ENCODE data around the gene GPR132. TPM values are rescaled to one million over a fixed set of nuclear protein-coding genes. Genes with fewer than 3 reads are reported as not detected.

Gene GPR132
- total RNA-seq, 1 experiment from 2014 or later, result not detected

- intact Hi-C loops (cut with micrococcal nuclease; ENCODE audit: unreplicated experiment), result loop anchor here (1.0 to 5.0 kb wide), 5 partner anchors 98 to 402 kb away; partner anchors contain the start of gene TEDC1
- no TSS peak for BruUV-seq (replicated peaks)
- peaks cover 62% of the 10 kb centered on the region for H3K4me1 ChIP-seq (replicated peaks; ENCODE audit: insufficient read depth)
- H3K27ac ChIP-seq, result peak overlapping the region; percentile 83
- no peak for TF ChIP-seq EZH2 (IDR thresholded peaks at IDR 0.05; ENCODE audit: low read depth)
- TF ChIP-seq, protein P1, sequence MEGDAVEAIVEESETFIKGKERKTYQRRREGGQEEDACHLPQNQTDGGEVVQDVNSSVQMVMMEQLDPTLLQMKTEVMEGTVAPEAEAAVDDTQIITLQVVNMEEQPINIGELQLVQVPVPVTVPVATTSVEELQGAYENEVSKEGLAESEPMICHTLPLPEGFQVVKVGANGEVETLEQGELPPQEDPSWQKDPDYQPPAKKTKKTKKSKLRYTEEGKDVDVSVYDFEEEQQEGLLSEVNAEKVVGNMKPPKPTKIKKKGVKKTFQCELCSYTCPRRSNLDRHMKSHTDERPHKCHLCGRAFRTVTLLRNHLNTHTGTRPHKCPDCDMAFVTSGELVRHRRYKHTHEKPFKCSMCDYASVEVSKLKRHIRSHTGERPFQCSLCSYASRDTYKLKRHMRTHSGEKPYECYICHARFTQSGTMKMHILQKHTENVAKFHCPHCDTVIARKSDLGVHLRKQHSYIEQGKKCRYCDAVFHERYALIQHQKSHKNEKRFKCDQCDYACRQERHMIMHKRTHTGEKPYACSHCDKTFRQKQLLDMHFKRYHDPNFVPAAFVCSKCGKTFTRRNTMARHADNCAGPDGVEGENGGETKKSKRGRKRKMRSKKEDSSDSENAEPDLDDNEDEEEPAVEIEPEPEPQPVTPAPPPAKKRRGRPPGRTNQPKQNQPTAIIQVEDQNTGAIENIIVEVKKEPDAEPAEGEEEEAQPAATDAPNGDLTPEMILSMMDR (conservative IDR thresholded peaks at IDR 0.05), result peak; percentile 98
- no peaks in the 10 kb centered on the region for H3K9me3 ChIP-seq (ENCODE audit: insufficient read depth, low read depth)
- no peak overlapping the region; the same call in 1 of the 2 replicates for H3K4me3 ChIP-seq
- no peak overlapping the region for H2AFZ ChIP-seq
- H3K4me2 ChIP-seq, result peak overlapping the region; percentile 73
- ChIA-PET POLR2A (ENCODE audit: unreplicated experiment) (interaction anchor here (0.6 kb wide), 1 partner anchor 71 kb away, joined by 3 read pairs; no protein-coding TSS in a partner anchor), CTCF (interaction anchor here (0.5 to 0.7 kb wide), 4 partner anchors 46 to 268 kb away, joined by 3 to 16 read pairs (median 3); no protein-coding TSS in a partner anchor)
- H4K20me1 ChIP-seq (ENCODE audit: insufficient read depth), result no peaks in the 10 kb centered on the region; the same call in 1 of the 2 replicates
- no peaks in the 10 kb centered on the region for H3K9me2 ChIP-seq (ENCODE audit: insufficient read depth)
- peak; percentile 80 to 81 for DNase-seq
- H3K79me2 ChIP-seq (ENCODE audit: low read depth), result 0 out of 2 replicates have a peak, but pooled peaks cover 3% of the 10 kb centered on the region
- peaks cover 38% of the 10 kb centered on the region for H3F3A ChIP-seq (ENCODE audit: insufficient read depth, low read depth)
- H3K27me3 ChIP-seq (ENCODE audit: insufficient read depth, low read depth), result no peaks in the 10 kb centered on the region
- no peaks in the 10 kb centered on the region for H3K36me3 ChIP-seq (ENCODE audit: low read depth)
These were observed 25.3 kb upstream of the GPR132 start for GRCh38 chr14:105090493-105091053.

- peak in 1 of 2 experiments; percentile 31 for DNase-seq
- no peaks in the 10 kb centered on the region for H3K9me3 ChIP-seq (ENCODE audit: insufficient read depth, low read depth)
- H3K4me3 ChIP-seq, result no peak overlapping the region
- H3K4me1 ChIP-seq (replicated peaks; ENCODE audit: insufficient read depth), result peaks cover 62% of the 10 kb centered on the region
- no peaks in the 10 kb centered on the region for H3K9me2 ChIP-seq (ENCODE audit: insufficient read depth)
- CTCF ChIA-PET, result interaction anchor here (0.6 kb wide), 2 partner anchors 45 to 113 kb away, joined by 3 to 16 read pairs; no protein-coding TSS in a partner anchor
- no peak overlapping the region for H3K27ac ChIP-seq
- intact Hi-C loops (cut with micrococcal nuclease; ENCODE audit: unreplicated experiment), result loop anchor here (1.0 to 5.0 kb wide), 5 partner anchors 98 to 402 kb away; partner anchors contain the start of gene TEDC1
- no peak for TF ChIP-seq EZH2 (IDR thresholded peaks at IDR 0.05; ENCODE audit: low read depth)
- TF ChIP-seq, protein P1 (conservative IDR thresholded peaks at IDR 0.05), result no peak
- H3K36me3 ChIP-seq (ENCODE audit: low read depth), result no peaks in the 10 kb centered on the region
- H3K79me2 ChIP-seq (ENCODE audit: low read depth), result 0 out of 2 replicates have a peak, but pooled peaks cover 3% of the 10 kb centered on the region
- H3F3A ChIP-seq (ENCODE audit: insufficient read depth, low read depth), result peaks cover 38% of the 10 kb centered on the region
- H4K20me1 ChIP-seq (ENCODE audit: insufficient read depth), result peaks cover 4% of the 10 kb centered on the region; the same call in 1 of the 2 replicates
- H2AFZ ChIP-seq, result no peak overlapping the region
- POLR2A ChIA-PET (ENCODE audit: unreplicated experiment), result interaction anchor here (0.6 kb wide), 1 partner anchor 71 kb away, joined by 3 read pairs; no protein-coding TSS in a partner anchor
- H3K27me3 ChIP-seq (ENCODE audit: insufficient read depth, low read depth), result no peaks in the 10 kb centered on the region
- BruUV-seq (replicated peaks), result no TSS peak
- H3K4me2 ChIP-seq, result peak overlapping the region; percentile 96
These were observed 24.7 kb upstream of the GPR132 start for GRCh38 chr14:105089746-105090492.

All from PC-9 (cell line).